Measurements from ENCODE around the gene MCM6. TPM values are rescaled to one million over a fixed set of nuclear protein-coding genes. Genes with fewer than 3 reads are reported as not detected.

MCM6 gene
- total and polyA plus RNA-seq, 12 donors, result 1.6 to 9.4 (median 4.8) TPM

DNA sequence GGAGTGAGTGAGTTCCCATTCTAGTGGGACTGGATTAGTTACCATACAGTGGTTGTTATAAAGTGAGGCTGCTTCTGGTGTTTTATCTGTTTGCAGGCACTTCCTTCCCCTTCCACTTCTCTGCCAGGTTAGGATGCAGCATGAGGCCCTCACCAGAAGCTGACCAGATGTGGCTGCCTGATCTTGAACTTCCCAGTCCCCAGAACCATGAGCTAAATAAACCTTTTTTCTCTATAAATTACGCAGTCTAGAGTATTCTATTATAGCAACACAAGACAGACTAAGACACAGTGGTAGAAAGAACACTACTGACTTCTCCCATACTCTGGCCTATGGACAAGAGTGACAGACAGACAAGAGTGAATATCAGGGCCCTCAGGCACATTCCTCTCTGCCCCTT, 53.4 kb downstream of the MCM6 start:
- DNase-seq (no peak), ATAC-seq (no peak)
- Histone ChIP-seq H3K27ac (no peak overlapping the region), H3K4me1 (no peaks in the 10 kb centered on the region), H3K36me3 (no peaks in the 10 kb centered on the region), H3K4me3 (no peak overlapping the region), H3K9me3 (peaks cover 0 to 18% (median 0%) of the 10 kb centered on the region in 11 donors), H3K27me3 (peaks cover 0 to 5% (median 0%) of the 10 kb centered on the region in 7 donors)
- WGBS, 2 donors, result 87 to 94% methylated on average over 1 of the region's 1 CpG
- TF ChIP-seq, protein P1, sequence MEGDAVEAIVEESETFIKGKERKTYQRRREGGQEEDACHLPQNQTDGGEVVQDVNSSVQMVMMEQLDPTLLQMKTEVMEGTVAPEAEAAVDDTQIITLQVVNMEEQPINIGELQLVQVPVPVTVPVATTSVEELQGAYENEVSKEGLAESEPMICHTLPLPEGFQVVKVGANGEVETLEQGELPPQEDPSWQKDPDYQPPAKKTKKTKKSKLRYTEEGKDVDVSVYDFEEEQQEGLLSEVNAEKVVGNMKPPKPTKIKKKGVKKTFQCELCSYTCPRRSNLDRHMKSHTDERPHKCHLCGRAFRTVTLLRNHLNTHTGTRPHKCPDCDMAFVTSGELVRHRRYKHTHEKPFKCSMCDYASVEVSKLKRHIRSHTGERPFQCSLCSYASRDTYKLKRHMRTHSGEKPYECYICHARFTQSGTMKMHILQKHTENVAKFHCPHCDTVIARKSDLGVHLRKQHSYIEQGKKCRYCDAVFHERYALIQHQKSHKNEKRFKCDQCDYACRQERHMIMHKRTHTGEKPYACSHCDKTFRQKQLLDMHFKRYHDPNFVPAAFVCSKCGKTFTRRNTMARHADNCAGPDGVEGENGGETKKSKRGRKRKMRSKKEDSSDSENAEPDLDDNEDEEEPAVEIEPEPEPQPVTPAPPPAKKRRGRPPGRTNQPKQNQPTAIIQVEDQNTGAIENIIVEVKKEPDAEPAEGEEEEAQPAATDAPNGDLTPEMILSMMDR (IDR thresholded peaks at IDR 0.05), result no peak
- intact Hi-C loops (cut with DNase I), result no loop called here

DNA sequence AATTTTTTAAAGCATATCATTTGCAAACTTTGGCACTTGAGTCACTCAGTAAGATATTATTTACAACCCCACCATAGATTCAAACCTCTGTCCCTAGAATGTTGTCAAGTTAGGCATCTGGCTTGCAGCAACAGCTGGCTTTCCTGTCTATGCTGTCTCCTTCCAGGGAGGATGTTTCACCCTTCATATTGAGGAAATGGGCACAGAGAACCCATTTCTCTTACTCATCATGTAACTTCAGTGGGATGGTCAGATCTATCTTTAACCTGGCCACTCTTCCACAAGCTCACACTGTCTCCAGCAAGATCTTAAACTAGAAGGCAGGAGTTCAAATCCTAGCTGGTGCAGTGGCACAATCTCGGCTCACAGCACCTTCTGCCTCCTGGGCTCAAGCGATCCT, 55.1 kb downstream of the MCM6 start:
- Histone ChIP-seq H3K4me3 (no peak overlapping the region), H3K4me1 (no peaks in the 10 kb centered on the region), H3K9me3 (peaks cover 0 to 18% (median 0%) of the 10 kb centered on the region in 11 donors), H3K36me3 (no peaks in the 10 kb centered on the region), H3K27ac (no peak overlapping the region), H3K27me3 (peaks cover 0 to 5% (median 0%) of the 10 kb centered on the region in 7 donors)
- intact Hi-C loops (cut with DNase I), result no loop called here
- no peak for DNase-seq
- TF ChIP-seq, protein P1 (IDR thresholded peaks at IDR 0.05), result no peak
- no peak for ATAC-seq
- 92 to 93% methylated on average over 2 of the region's 2 CpGs for WGBS, 2 donors

DNA sequence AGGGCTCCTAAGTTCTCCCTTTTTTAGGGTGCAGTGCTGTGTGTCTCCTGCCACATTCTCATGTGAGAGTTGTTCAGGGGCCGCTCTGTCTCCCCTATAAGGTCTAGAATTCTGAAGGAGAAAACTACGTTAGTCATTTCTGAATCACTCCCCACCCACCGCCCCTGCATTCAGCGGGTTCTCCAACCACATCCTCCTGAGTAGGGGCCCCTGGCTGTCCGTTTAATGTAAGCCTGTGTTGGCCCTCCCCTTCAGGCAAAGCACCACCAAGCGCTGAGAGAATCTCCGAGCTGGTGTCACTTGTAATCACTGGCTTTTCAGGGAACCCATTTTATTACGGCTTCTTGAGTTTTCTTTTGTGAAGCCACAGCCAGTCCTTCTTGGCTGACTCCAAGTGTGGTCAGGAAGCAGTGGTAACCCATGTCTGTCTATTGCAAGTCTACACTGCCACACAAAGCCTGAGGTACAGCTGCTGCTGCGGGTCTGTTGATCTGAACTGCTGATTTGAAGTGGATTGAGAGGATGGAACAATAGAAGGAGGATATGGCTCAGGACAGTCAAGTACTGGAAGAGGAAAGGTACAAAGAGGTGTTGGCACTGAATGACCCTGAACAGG, 56.1 kb downstream of the MCM6 start:
- Histone ChIP-seq H3K4me1 (no peaks in the 10 kb centered on the region), H3K36me3 (no peaks in the 10 kb centered on the region), H3K9me3 (peaks cover 0 to 18% (median 0%) of the 10 kb centered on the region in 11 donors), H3K27ac (no peak overlapping the region), H3K27me3 (peaks cover 0 to 5% (median 0%) of the 10 kb centered on the region in 7 donors), H3K4me3 (no peak overlapping the region)
- intact Hi-C loops (cut with DNase I), result no loop called here
- WGBS, 2 donors, result 62 to 72% methylated on average over 9 of the region's 9 CpGs
- ATAC-seq, result no peak
- DNase-seq, result no peak
- TF ChIP-seq, protein P1 (IDR thresholded peaks at IDR 0.05), result no peak

DNA sequence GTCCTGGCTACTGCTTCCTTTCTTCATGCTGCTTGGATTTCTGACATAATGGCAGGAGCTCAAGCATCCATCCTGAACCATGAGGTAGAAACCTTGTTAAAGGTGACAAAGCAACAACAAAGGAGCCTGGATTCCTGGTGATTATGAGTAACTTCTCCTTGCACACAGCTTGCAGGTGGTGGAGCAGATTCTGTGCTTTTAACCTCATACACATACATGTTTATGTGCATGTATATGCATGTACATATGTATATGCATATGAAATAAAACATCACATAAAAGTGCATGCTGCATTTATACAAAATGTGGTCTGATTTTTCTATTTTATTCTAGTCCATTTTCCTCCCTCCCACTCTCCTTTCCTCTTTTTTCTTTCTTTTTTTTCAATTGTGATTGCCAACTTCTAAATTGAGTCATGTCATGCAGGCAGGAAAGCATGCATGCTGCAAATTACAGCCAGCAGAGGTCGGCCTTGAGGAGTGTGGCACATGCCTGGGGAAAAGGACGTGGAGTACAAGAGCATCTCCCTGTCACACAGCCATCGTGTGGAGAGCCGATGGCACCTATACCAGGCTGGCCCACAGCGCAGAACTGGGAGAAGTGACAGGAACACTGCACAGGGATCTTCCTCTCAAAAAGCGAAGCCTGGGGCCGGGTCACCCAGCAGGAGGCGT, 57.2 kb downstream of the MCM6 start:
- no peak overlapping the region for H3K27ac ChIP-seq
- ATAC-seq, result no peak
- H3K4me3 ChIP-seq, result no peak overlapping the region
- no peaks in the 10 kb centered on the region for H3K36me3 ChIP-seq
- H3K9me3 ChIP-seq, result peaks cover 0 to 22% (median 0%) of the 10 kb centered on the region in 11 donors
- H3K27me3 ChIP-seq, result peaks cover 0 to 5% (median 0%) of the 10 kb centered on the region in 7 donors
- TF ChIP-seq, protein P1 (IDR thresholded peaks at IDR 0.05), result no peak
- no peak for DNase-seq
- 73% methylated on average over 8 of the region's 8 CpGs for WGBS, 2 donors
- H3K4me1 ChIP-seq, result no peaks in the 10 kb centered on the region
- intact Hi-C loops (cut with DNase I), result no loop called here
